Body of pancreas (tissue), 4 donors: ENCODE results near the gene RNPEP. TPM values are rescaled to one million over a fixed set of nuclear protein-coding genes. Genes with fewer than 3 reads are reported as not detected.

Experiments
- ATAC-seq: fragments of 150-250 bp; one replicate; pipeline ENCODE4 v1.9.1; 2016
- DNase-seq, 4 donors: peaks; one replicate each; pipeline ENCODE4 v3.0.0-alpha.2; 2019
- H3K27ac ChIP-seq, 4 donors: fragments of 200-600 bp; sonication (generic); 1 replicate in 3 of 4; 2 replicates in 1 of 4; pipeline versions ENCODE4 v1.5.1 to v1.6.1; 2016 to 2019; ENCODE audit warnings: mild to moderate bottlenecking in 1 of 4, mixed read lengths in 1 of 4, moderate library complexity in 1 of 4
- H3K27me3 ChIP-seq, 2 donors: fragments of 200-600 bp; sonication (generic); one replicate each; pipeline ENCODE4 v1.6.0; 2016; ENCODE audit warnings: mild to moderate bottlenecking in 1 of 2
- H3K36me3 ChIP-seq, 2 donors: fragments of 200-600 bp; sonication (generic); replicated peaks in 1 of 2; 2 replicates each; pipeline ENCODE4 v1.5.1; 2016; ENCODE audit warnings: low read depth in 2 of 2; ENCODE audit not compliant: insufficient read depth in 1 of 2
- H3K4me1 ChIP-seq: fragments of 200-600 bp; sonication (generic); one replicate; pipeline ENCODE4 v1.6.0; 2016
- H3K4me3 ChIP-seq, 2 donors: fragments of 200-600 bp; sonication (generic); 1 replicate in 1 of 2; 2 replicates in 1 of 2; pipeline ENCODE4 v1.5.1; 2016 to 2019
- H3K9me3 ChIP-seq, 3 donors: fragments of 200-600 bp; sonication (generic); 1 replicate in 2 of 3; 2 replicates in 1 of 3; pipeline ENCODE4 v1.5.1; 2016
- POLR2A ChIP-seq, 3 donors: fragments of 450-650 bp; IDR thresholded peaks; one replicate each; pipeline ENCODE4 v1.6.1; 2016; ENCODE audit warnings: antibody characterized with exemption in 3 of 3, mild to moderate bottlenecking in 2 of 3
- WGBS, 2 donors: methylation state at CpG; one replicate each; pipeline ENCODE4 v1.1.5; 2017; 5-methylcytosine and 5-hydroxymethylcytosine counted together
- intact Hi-C: fragments of 100-400 bp; cut with DNase I; formaldehyde crosslinking; loops from one replicate; pipeline ENCODE4 v1.15.1; 2023
- total RNA-seq, 2 donors: library from RNA; depleted of rRNA; stranded (reverse); fragments of >200 nt; gene quantifications; one replicate each; pipeline ENCODE4 v1.1.0, GENCODE V29; 2016
- TF ChIP-seq, protein P1 (sequence below), 7 experiments: fragments of 450-650 bp in 4 of 7; fragments of 200-600 bp in 3 of 7; sonication (generic) in 3 of 7; IDR thresholded peaks; one replicate each; pipeline ENCODE4 v1.5.1; 2016 to 2019; ENCODE audit warnings: antibody characterized with exemption in 7 of 7

The RNPEP gene
- total RNA-seq, 2 donors from 2014 or later, result 62.3 to 233 TPM

DNA sequence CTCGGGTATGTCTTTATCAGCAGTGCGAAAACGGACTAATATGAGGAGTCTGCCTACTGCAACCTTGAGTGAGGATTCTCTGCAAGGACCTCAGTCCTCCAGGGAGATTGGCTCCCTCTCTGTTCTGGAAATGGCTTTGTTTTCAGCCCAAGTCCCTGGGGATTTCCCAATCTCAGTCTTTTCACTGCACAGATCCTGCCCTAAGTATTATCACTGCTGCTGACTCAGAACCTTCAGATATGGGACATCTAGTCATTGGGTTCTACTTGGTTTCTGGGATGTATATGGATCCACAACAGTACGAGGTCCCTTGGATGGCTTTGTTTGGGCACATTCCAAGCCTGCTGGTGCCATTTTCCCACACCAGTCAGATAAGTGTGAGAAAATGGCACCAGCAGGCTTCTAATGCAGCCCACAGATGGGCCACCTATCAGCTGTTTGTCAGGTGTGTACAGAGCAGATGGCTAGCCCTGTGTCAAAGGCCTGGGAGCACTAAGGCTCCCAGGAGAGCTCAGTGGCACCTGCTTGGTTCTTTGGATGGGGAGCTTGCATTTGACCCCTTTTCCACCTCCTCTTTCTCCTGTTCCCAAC is 55.4 kb downstream of the RNPEP start:
- H3K36me3 ChIP-seq, result no peaks in the 10 kb centered on the region
- TF ChIP-seq POLR2A (IDR thresholded peaks at IDR 0.05), result no peak
- TF ChIP-seq, protein P1, sequence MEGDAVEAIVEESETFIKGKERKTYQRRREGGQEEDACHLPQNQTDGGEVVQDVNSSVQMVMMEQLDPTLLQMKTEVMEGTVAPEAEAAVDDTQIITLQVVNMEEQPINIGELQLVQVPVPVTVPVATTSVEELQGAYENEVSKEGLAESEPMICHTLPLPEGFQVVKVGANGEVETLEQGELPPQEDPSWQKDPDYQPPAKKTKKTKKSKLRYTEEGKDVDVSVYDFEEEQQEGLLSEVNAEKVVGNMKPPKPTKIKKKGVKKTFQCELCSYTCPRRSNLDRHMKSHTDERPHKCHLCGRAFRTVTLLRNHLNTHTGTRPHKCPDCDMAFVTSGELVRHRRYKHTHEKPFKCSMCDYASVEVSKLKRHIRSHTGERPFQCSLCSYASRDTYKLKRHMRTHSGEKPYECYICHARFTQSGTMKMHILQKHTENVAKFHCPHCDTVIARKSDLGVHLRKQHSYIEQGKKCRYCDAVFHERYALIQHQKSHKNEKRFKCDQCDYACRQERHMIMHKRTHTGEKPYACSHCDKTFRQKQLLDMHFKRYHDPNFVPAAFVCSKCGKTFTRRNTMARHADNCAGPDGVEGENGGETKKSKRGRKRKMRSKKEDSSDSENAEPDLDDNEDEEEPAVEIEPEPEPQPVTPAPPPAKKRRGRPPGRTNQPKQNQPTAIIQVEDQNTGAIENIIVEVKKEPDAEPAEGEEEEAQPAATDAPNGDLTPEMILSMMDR (IDR thresholded peaks at IDR 0.05), result no peak
- no peaks in the 10 kb centered on the region for H3K9me3 ChIP-seq
- peaks cover 64% of the 10 kb centered on the region for H3K4me1 ChIP-seq
- no peak overlapping the region for H3K4me3 ChIP-seq
- peak; percentile 79 to 90 (median 86) for DNase-seq
- H3K27ac ChIP-seq, result peak overlapping the region; percentile 60 to 99 (median 96)
- 25 to 45% methylated on average over 4 of the region's 4 CpGs for WGBS, 2 donors
- ATAC-seq, result peak; percentile 50
- intact Hi-C loops, result no loop called here
- no peaks in the 10 kb centered on the region for H3K27me3 ChIP-seq

DNA sequence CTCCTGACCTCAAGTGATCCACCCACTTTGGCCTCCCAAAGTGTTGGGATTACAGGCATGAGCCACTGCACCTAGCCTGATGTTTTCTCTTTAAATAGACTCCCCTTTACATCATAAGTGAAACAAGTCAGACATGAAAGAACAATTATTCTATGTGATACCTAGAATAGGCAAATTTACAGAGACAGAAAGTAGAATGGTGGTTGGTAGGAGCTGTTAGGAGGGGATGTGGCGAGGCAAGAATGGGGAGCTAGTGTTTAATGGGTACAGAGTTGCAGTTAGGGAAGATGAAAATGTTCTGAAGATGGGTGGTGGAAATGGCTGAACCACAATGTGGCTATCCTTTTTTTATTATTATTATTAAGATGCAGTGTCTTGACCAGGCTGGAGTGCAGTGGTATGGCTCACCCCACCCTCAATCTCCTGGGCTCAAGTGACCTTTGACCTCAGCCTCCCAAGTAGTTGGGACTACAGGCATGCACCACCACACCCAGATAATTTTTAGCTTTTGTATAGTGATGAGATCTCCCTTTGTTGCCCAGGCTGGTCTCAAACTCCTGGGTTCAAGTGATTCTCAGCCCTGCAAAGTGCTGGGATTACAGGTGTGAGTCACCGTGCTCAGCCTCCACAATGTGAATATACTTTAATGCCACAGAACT is 56.4 kb downstream of the RNPEP start:
- no peaks in the 10 kb centered on the region for H3K36me3 ChIP-seq
- no peak for DNase-seq
- 95 to 98% methylated on average over 2 of the region's 2 CpGs for WGBS, 2 donors

DNA sequence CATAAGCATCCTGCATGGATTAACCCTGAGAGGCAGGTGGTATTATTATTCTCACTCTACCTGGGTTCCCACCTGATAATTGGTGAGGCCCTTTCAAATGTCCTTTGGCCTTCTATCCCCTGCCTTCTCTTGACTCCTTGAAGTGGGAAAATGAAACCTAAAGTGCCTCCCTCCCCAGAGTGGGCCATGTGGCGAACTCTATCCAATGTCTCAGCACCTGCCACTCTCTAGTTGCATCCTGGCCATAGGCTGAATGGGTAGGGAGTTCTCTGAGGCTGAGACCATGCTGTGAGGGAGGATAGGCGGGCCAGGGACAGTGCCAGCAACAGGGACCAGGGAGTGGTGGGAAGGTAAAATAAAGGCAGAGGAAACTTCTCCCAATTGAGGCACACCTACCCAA is 63.3 kb downstream of the RNPEP start:
- no peak overlapping the region for H3K4me3 ChIP-seq
- intact Hi-C loops, result no loop called here
- no peaks in the 10 kb centered on the region for H3K36me3 ChIP-seq
- no peaks in the 10 kb centered on the region for H3K27me3 ChIP-seq
- H3K4me1 ChIP-seq, result peaks cover 76% of the 10 kb centered on the region
- TF ChIP-seq, protein P1 (IDR thresholded peaks at IDR 0.05), result no peak
- TF ChIP-seq POLR2A (IDR thresholded peaks at IDR 0.05), result no peak
- WGBS, 2 donors, result 88 to 95% methylated on average over 2 of the region's 2 CpGs
- ATAC-seq (no peak), DNase-seq (no peak)
- H3K27ac ChIP-seq, result peak overlapping the region; percentile 79 to 97 (median 92)
- H3K9me3 ChIP-seq, result no peaks in the 10 kb centered on the region

More for the DNA sequence above, 56.4 kb downstream of the RNPEP start:
- no peaks in the 10 kb centered on the region for H3K27me3 ChIP-seq
- intact Hi-C loops, result no loop called here
- ATAC-seq, result no peak
- peak overlapping the region in 3 of 4 donors; percentile 96 to 99 (median 96) for H3K27ac ChIP-seq
- H3K9me3 ChIP-seq, result no peaks in the 10 kb centered on the region
- peaks cover 71% of the 10 kb centered on the region for H3K4me1 ChIP-seq
- TF ChIP-seq POLR2A (IDR thresholded peaks at IDR 0.05), result no peak
- TF ChIP-seq, protein P1 (IDR thresholded peaks at IDR 0.05), result no peak
- H3K4me3 ChIP-seq, result no peak overlapping the region

DNA sequence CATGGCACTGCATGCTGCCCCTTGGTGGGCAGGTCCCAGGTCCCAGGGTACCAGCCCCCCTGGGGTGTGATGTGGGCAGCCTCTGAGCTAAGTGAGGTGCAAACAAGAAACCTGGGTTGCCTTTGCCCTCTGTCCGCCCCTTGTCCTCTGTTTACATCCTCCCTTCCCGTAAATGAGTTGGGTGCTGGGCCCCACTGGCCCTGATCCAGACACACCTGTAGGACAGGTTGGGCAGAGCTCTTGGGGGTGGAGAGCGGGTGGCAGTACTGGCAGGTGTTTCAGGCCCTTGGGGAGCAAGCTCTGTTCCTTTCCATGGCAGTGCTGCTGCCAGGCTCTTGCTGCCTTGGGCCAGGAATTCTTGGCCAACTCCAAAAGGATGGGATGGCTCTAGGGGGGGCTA is 63.8 kb downstream of the RNPEP start:
- no peaks in the 10 kb centered on the region for H3K27me3 ChIP-seq
- intact Hi-C loops, result no loop called here
- no peaks in the 10 kb centered on the region for H3K36me3 ChIP-seq
- H3K9me3 ChIP-seq, result no peaks in the 10 kb centered on the region
- 8% methylated on average over 3 of the region's 3 CpGs; no CpG with 5 or more reads in 1 of the 2 donors for WGBS, 2 donors
- peak in 2 of 3 donors; percentile 57 to 61 for TF ChIP-seq POLR2A (IDR thresholded peaks at IDR 0.05)
- TF ChIP-seq, protein P1 (IDR thresholded peaks at IDR 0.05), result peak in 3 of 7 experiments; percentile 11 to 22 (median 18)
- DNase-seq, result peak; percentile 94 to 97 (median 97)
- peak; percentile 95 for ATAC-seq
- peak overlapping the region; percentile 79 to 97 (median 92) for H3K27ac ChIP-seq
- H3K4me1 ChIP-seq, result peaks cover 76% of the 10 kb centered on the region
- H3K4me3 ChIP-seq, result no peak overlapping the region
